GM19328 (cell line): ENCODE data around the gene CDC37.

Experiments used
- ATAC-seq: cut with Tn5 transposase; IDR thresholded peaks from one replicate; pipeline ENCODE4 v1.9.1; 2021; ENCODE audit warnings: mild to moderate bottlenecking, moderate library complexity; ENCODE audit not compliant: unreplicated experiment

CDC37 gene

GRCh38 chr19:10403137-10404021, at the start of gene CDC37:
TSS of gene CDC37 (minus strand) at chr19:10403542. CDS start at chr19:10403479, 63 bp downstream.
- peak; percentile 80 for ATAC-seq

GRCh38 chr19:10450853-10451609, 47.7 kb upstream of the CDC37 start:
- no peak for ATAC-seq

- ATAC-seq = no peak
These were observed 47.0 kb upstream of the CDC37 start for GRCh38 chr19:10450191-10450852.

GRCh38 chr19:10449037-10449436, 45.7 kb upstream of the CDC37 start:
- ATAC-seq = no peak

- no peak for ATAC-seq
These were observed 39.4 kb upstream of the CDC37 start for GRCh38 chr19:10442698-10443097.

GRCh38 chr19:10439588-10439987, 36.2 kb upstream of the CDC37 start:
- ATAC-seq = no peak

- ATAC-seq = no peak
These were observed 29.8 kb upstream of the CDC37 start for GRCh38 chr19:10433131-10433536.

GRCh38 chr19:10432736-10433130, 29.4 kb upstream of the CDC37 start:
- no peak for ATAC-seq

GRCh38 chr19:10431943-10432735, 28.8 kb upstream of the CDC37 start:
- no peak for ATAC-seq

GRCh38 chr19:10431254-10431942, 28.1 kb upstream of the CDC37 start:
- ATAC-seq = no peak

GRCh38 chr19:10430505-10431253, 27.3 kb upstream of the CDC37 start:
- no peak for ATAC-seq

GRCh38 chr19:10428996-10429381, 25.6 kb upstream of the CDC37 start:
- ATAC-seq = no peak

- ATAC-seq = no peak
These were observed 23.8 kb upstream of the CDC37 start for GRCh38 chr19:10427169-10427568.

- no peak for ATAC-seq
These were observed 20.8 kb upstream of the CDC37 start for GRCh38 chr19:10424011-10424637.

- ATAC-seq = no peak
These were observed 19.5 kb upstream of the CDC37 start for GRCh38 chr19:10422846-10423245.

- no peak for ATAC-seq
These were observed 18.7 kb upstream of the CDC37 start for GRCh38 chr19:10422046-10422461.

GRCh38 chr19:10421240-10422045, 18.1 kb upstream of the CDC37 start:
- no peak for ATAC-seq
